Karpas-422 (cell line): ENCODE data around the gene PRPF38A. TPM values are rescaled to one million over a fixed set of nuclear protein-coding genes. Genes with fewer than 3 reads are reported as not detected.
A peak's percentile ranks its signal among the peaks of the same experiment; 100 is the strongest.
"Not testable (repeated sequence)": the region's sequence is repeated elsewhere in the genome, so short reads cannot be mapped to it uniquely, and the experiment has no call there.

Source experiments
- DNase-seq: peaks from one replicate; pipeline ENCODE4 v3.0.0-alpha.2; 2015
- H2AFZ ChIP-seq: fragments of 200-600 bp; sonication (generic); 2 replicates; pipeline ENCODE4 v1.6.1; 2014; ENCODE audit warnings: antibody characterized with exemption, low read length, mixed read lengths
- H3K27ac ChIP-seq: fragments of 200-600 bp; sonication (generic); 2 replicates; pipeline ENCODE4 v1.5.1; 2014; ENCODE audit warnings: mild to moderate bottlenecking, low read length, moderate library complexity
- H3K27me3 ChIP-seq: fragments of 200-600 bp; sonication (generic); 2 replicates; pipeline ENCODE4 v1.6.1; 2014; ENCODE audit warnings: low read length, mixed read lengths
- H3K36me3 ChIP-seq: fragments of 200-600 bp; sonication (generic); 2 replicates; pipeline ENCODE4 v1.6.1; 2014; ENCODE audit warnings: low read length, mixed read lengths; ENCODE audit not compliant: insufficient read depth
- H3K4me1 ChIP-seq: fragments of 200-600 bp; sonication (generic); 2 replicates; pipeline ENCODE4 v1.6.1; 2014; ENCODE audit warnings: mild to moderate bottlenecking, low read length, mixed read lengths
- H3K4me2 ChIP-seq: fragments of 200-600 bp; sonication (generic); 2 replicates; pipeline ENCODE4 v1.6.1; 2014; ENCODE audit warnings: low read length, low read depth, mild to moderate bottlenecking; ENCODE audit not compliant: poor library complexity, severe bottlenecking
- H3K4me3 ChIP-seq: fragments of 200-600 bp; sonication (generic); 2 replicates; pipeline ENCODE4 v1.5.1; 2014; ENCODE audit warnings: mild to moderate bottlenecking, antibody characterized with exemption, low read length, mixed read lengths
- H3K79me2 ChIP-seq: fragments of 200-600 bp; sonication (generic); 2 replicates; pipeline ENCODE4 v1.6.1; 2014; ENCODE audit warnings: mild to moderate bottlenecking, low read length, mixed read lengths
- H3K9ac ChIP-seq: fragments of 200-600 bp; sonication (generic); 2 replicates; pipeline ENCODE4 v1.6.0; 2014; ENCODE audit warnings: low read length
- H3K9me2 ChIP-seq: fragments of 200-600 bp; sonication (generic), shearing (Covaris generic); replicated peaks from 2 replicates; pipeline ENCODE4 v1.6.0; 2014; ENCODE audit warnings: mild to moderate bottlenecking, low read length, moderate library complexity; ENCODE audit not compliant: insufficient read depth
- H3K9me3 ChIP-seq: fragments of 300-700, 200-600 bp; sonication (generic); 2 replicates; pipeline ENCODE4 v1.6.1; 2014; ENCODE audit warnings: low read length, mixed read lengths
- H4K20me1 ChIP-seq: fragments of 200-600 bp; sonication (generic); 2 replicates; pipeline ENCODE4 v1.6.1; 2014; ENCODE audit warnings: mild to moderate bottlenecking, antibody characterized with exemption, low read length, low read depth; ENCODE audit not compliant: insufficient read depth
- total RNA-seq: library from RNA; depleted of rRNA; stranded (reverse); fragments of >200 nt; shearing (Covaris generic); gene quantifications from 2 replicates; pipeline ENCODE4 v1.2.3, GENCODE V29; 2014; ENCODE audit warnings: low replicate concordance

Gene PRPF38A
- total RNA-seq, 1 experiment from 2014 or later, result 26.3 TPM

GRCh38 chr1:52369851-52370250 is 34.6 kb upstream of the PRPF38A start:
- H3K79me2 ChIP-seq, H3K4me3 ChIP-seq: not testable (repeated sequence)

GRCh38 chr1:52385376-52385775 is 19.0 kb upstream of the PRPF38A start:
- H3K79me2 ChIP-seq, result peaks cover 7% of the 10 kb centered on the region
- no peak overlapping the region for H3K4me2 ChIP-seq
- H3K27me3 ChIP-seq, result no peaks in the 10 kb centered on the region
- H3K4me3 ChIP-seq, result no peak overlapping the region
- H3K9me3 ChIP-seq, result no peaks in the 10 kb centered on the region
- no peak overlapping the region for H3K9ac ChIP-seq
- H3K9me2 ChIP-seq, result no peaks in the 10 kb centered on the region
- H3K4me1 ChIP-seq, result no peaks in the 10 kb centered on the region
- peaks cover 68% of the 10 kb centered on the region; the same call in 1 of the 2 replicates for H3K36me3 ChIP-seq
- H4K20me1 ChIP-seq, result no peaks in the 10 kb centered on the region
- H3K27ac ChIP-seq, result no peak overlapping the region
- no peak overlapping the region for H2AFZ ChIP-seq
- DNase-seq, result no peak

More at GRCh38 chr1:52369851-52370250, 34.6 kb upstream of the PRPF38A start:
- H2AFZ ChIP-seq, H3K9me2 ChIP-seq, H3K27ac ChIP-seq, H3K9me3 ChIP-seq, H3K4me1 ChIP-seq, H4K20me1 ChIP-seq, DNase-seq, H3K4me2 ChIP-seq, H3K9ac ChIP-seq, H3K27me3 ChIP-seq: not testable (repeated sequence)
- peaks cover 20% of the 10 kb centered on the region for H3K36me3 ChIP-seq

- Histone ChIP-seq H3K36me3 (peaks cover 58% of the 10 kb centered on the region; the same call in 1 of the 2 replicates), H3K4me1 (no peaks in the 10 kb centered on the region), H2AFZ (no peak overlapping the region), H4K20me1 (no peaks in the 10 kb centered on the region), H3K4me2 (no peak overlapping the region), H3K9me2 (no peaks in the 10 kb centered on the region), H3K9me3 (no peaks in the 10 kb centered on the region), H3K4me3 (no peak overlapping the region), H3K27me3 (no peaks in the 10 kb centered on the region), H3K9ac (no peak overlapping the region), H3K27ac (no peak overlapping the region), H3K79me2 (peaks cover 10% of the 10 kb centered on the region)
- DNase-seq, result no peak
Measured at GRCh38 chr1:52386458-52386857, 17.9 kb upstream of the PRPF38A start.

GRCh38 chr1:52393174-52393573 is 11.2 kb upstream of the PRPF38A start:
- Histone ChIP-seq H3K4me1 (no peaks in the 10 kb centered on the region), H3K4me2 (no peak overlapping the region), H4K20me1 (no peaks in the 10 kb centered on the region), H3K9ac (no peak overlapping the region), H3K27ac (no peak overlapping the region), H3K9me3 (no peaks in the 10 kb centered on the region), H3K27me3 (no peaks in the 10 kb centered on the region), H3K79me2 (peaks cover 41% of the 10 kb centered on the region), H2AFZ (no peak overlapping the region), H3K4me3 (no peak overlapping the region), H3K9me2 (no peaks in the 10 kb centered on the region), H3K36me3 (peaks cover 57% of the 10 kb centered on the region)
- no peak for DNase-seq

- Histone ChIP-seq H3K4me2 (no peak overlapping the region), H3K4me1 (peaks cover 14% of the 10 kb centered on the region), H3K9me2 (no peaks in the 10 kb centered on the region), H2AFZ (no peak overlapping the region), H3K27me3 (no peaks in the 10 kb centered on the region), H3K79me2 (peaks cover 73% of the 10 kb centered on the region), H3K9me3 (no peaks in the 10 kb centered on the region), H3K36me3 (peaks cover 51% of the 10 kb centered on the region), H3K4me3 (no peak overlapping the region), H4K20me1 (no peaks in the 10 kb centered on the region), H3K27ac (no peak overlapping the region), H3K9ac (no peak overlapping the region)
- no peak for DNase-seq
Measured at GRCh38 chr1:52399629-52400028, 4.8 kb upstream of the PRPF38A start.

- peaks cover 14% of the 10 kb centered on the region for H3K4me1 ChIP-seq
- no peak overlapping the region for H3K4me2 ChIP-seq
- DNase-seq, result no peak
- no peak overlapping the region for H3K9ac ChIP-seq
- H3K9me3 ChIP-seq, result no peaks in the 10 kb centered on the region
- no peak overlapping the region for H3K27ac ChIP-seq
- peaks cover 46% of the 10 kb centered on the region for H3K36me3 ChIP-seq
- no peaks in the 10 kb centered on the region for H4K20me1 ChIP-seq
- H3K9me2 ChIP-seq, result no peaks in the 10 kb centered on the region
- H3K79me2 ChIP-seq, result peaks cover 74% of the 10 kb centered on the region
- H3K27me3 ChIP-seq, result no peaks in the 10 kb centered on the region
- no peak overlapping the region for H2AFZ ChIP-seq
- no peak overlapping the region for H3K4me3 ChIP-seq
Measured at GRCh38 chr1:52400131-52400530, 4.3 kb upstream of the PRPF38A start.

- Histone ChIP-seq H3K9me3 (no peaks in the 10 kb centered on the region), H3K36me3 (peaks cover 34% of the 10 kb centered on the region), H3K27me3 (no peaks in the 10 kb centered on the region), H3K9ac (peak overlapping the region; percentile 88), H3K9me2 (no peaks in the 10 kb centered on the region), H3K4me3 (peak overlapping the region; percentile 83), H4K20me1 (no peaks in the 10 kb centered on the region), H3K4me2 (peak overlapping the region; percentile 75), H3K27ac (peak overlapping the region; percentile 64), H3K4me1 (peaks cover 27% of the 10 kb centered on the region), H2AFZ (no peak overlapping the region), H3K79me2 (peaks cover 80% of the 10 kb centered on the region)
- no peak for DNase-seq
Measured at GRCh38 chr1:52402860-52403240, 1.6 kb upstream of the PRPF38A start.

- Histone ChIP-seq H3K36me3 (peaks cover 40% of the 10 kb centered on the region), H3K9me2 (no peaks in the 10 kb centered on the region), H4K20me1 (no peaks in the 10 kb centered on the region), H3K4me3 (peak overlapping the region; percentile 83), H3K4me2 (peak overlapping the region; percentile 75), H3K4me1 (peaks cover 27% of the 10 kb centered on the region), H3K9me3 (no peaks in the 10 kb centered on the region), H3K27me3 (no peaks in the 10 kb centered on the region), H3K27ac (peak overlapping the region; percentile 64), H3K79me2 (peaks cover 86% of the 10 kb centered on the region), H2AFZ (peak overlapping the region; percentile 54; the same call in 1 of the 2 replicates), H3K9ac (peak overlapping the region; percentile 88)
- DNase-seq, result peak; percentile 89
Measured at GRCh38 chr1:52403566-52404115, 761 bp upstream of the PRPF38A start.
